Activated B cell treated with CpG ODN at 0.5 μM for 24 hours (primary cell): ENCODE measurements around the gene ZSCAN20. TPM values are rescaled to one million over a fixed set of nuclear protein-coding genes. Genes with fewer than 3 reads are reported as not detected.

Experiments used
- ATAC-seq: fragments of 200-7000 bp; cut with Tn5 transposase; one replicate; pipeline ENCODE4 v1.10.0; 2021; ENCODE audit warnings: low read depth, mild to moderate bottlenecking, moderate library complexity
- CTCF ChIA-PET: fragments of 350-600 bp; sonication (Branson Sonifier 250); formaldehyde crosslinking; loops from one replicate; lab custom pipeline; 2021; ENCODE audit warnings: antibody characterized with exemption; lab: Charles Lee
- POLR2A ChIA-PET: fragments of 350-600 bp; sonication (Branson Sonifier 250); formaldehyde crosslinking; loops from one replicate; lab custom pipeline; 2021; ENCODE audit warnings: antibody characterized with exemption; lab: Charles Lee
- DNase-seq: peaks from one replicate; pipeline ENCODE4 v3.0.0; 2022
- H3K27ac Mint-ChIP-seq: one replicate; pipeline ENCODE4 v1.8.0; 2020; ENCODE audit warnings: mixed read lengths
- H3K27me3 Mint-ChIP-seq: one replicate; pipeline ENCODE4 v1.8.0; 2021; ENCODE audit warnings: mixed read lengths
- H3K36me3 Mint-ChIP-seq: one replicate; pipeline ENCODE4 v1.8.0; 2021; ENCODE audit warnings: low read depth, mixed read lengths
- H3K4me1 Mint-ChIP-seq: one replicate; pipeline ENCODE4 v1.8.0; 2021; ENCODE audit warnings: mixed read lengths
- H3K4me3 Mint-ChIP-seq: one replicate; pipeline ENCODE4 v1.8.0; 2020; ENCODE audit warnings: mild to moderate bottlenecking, mixed read lengths
- H3K9me3 Mint-ChIP-seq: one replicate; pipeline ENCODE4 v1.8.0; 2020; ENCODE audit warnings: mixed read lengths
- intact Hi-C: fragments of 100-400 bp; cut with micrococcal nuclease; formaldehyde crosslinking; loops from one replicate; pipeline ENCODE4 v1.15.1; 2024
- total RNA-seq: library from RNA; stranded (reverse); gene quantifications from 2 replicates; pipeline ENCODE4 v1.2.3, GENCODE V29; 2022
- TF ChIP-seq, protein P1 (sequence below): fragments of 200-600 bp; IDR thresholded peaks from one replicate; pipeline ENCODE4 v1.8.0; 2022; ENCODE audit warnings: antibody characterized with exemption, mild to moderate bottlenecking

The ZSCAN20 gene
- total RNA-seq, 1 donor from 2014 or later: 3.6 TPM

DNA sequence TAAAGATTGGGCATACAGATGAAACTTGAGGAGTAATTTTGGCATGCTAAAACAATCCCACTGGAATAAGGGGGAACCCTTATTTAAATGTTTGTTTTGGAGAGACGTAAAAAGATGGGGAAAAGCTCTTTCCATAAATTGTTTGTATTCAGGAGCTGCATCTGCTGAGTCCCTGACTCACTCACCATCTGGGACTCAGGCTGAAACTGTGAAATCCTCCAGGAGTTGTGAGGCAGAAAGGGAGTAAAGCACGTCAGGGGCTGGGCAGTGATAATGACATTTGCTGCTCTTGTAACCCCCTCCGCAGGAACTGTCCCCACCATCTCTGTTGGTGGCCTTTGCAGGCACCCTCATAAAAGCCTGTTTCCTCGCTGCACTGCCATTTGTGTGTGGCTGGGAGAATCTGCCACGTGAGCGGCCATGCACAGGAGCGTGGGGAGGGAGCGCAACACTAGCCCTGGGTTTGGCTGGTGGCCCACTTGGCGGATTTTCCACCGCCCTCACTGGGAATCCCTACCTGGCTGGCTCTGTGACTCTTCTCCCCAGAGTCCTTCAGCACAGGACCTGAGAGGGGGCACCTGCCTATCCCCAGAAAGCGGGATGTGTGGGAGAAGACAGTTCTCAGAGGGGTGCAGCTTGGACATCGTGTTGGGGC lies 45.3 kb downstream of the ZSCAN20 start:
- ChIA-PET POLR2A (no interaction called here), CTCF (no interaction called here)
- peaks cover 26% of the 10 kb centered on the region for H3K27me3 Mint-ChIP-seq
- H3K36me3 Mint-ChIP-seq: no peaks in the 10 kb centered on the region
- intact Hi-C loops: no loop called here
- no peak for DNase-seq
- TF ChIP-seq, protein P1, sequence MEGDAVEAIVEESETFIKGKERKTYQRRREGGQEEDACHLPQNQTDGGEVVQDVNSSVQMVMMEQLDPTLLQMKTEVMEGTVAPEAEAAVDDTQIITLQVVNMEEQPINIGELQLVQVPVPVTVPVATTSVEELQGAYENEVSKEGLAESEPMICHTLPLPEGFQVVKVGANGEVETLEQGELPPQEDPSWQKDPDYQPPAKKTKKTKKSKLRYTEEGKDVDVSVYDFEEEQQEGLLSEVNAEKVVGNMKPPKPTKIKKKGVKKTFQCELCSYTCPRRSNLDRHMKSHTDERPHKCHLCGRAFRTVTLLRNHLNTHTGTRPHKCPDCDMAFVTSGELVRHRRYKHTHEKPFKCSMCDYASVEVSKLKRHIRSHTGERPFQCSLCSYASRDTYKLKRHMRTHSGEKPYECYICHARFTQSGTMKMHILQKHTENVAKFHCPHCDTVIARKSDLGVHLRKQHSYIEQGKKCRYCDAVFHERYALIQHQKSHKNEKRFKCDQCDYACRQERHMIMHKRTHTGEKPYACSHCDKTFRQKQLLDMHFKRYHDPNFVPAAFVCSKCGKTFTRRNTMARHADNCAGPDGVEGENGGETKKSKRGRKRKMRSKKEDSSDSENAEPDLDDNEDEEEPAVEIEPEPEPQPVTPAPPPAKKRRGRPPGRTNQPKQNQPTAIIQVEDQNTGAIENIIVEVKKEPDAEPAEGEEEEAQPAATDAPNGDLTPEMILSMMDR: no peak
- H3K4me1 Mint-ChIP-seq: no peaks in the 10 kb centered on the region
- H3K4me3 Mint-ChIP-seq: no peak overlapping the region
- no peak for ATAC-seq
- H3K27ac Mint-ChIP-seq: no peak overlapping the region
- H3K9me3 Mint-ChIP-seq: no peaks in the 10 kb centered on the region

DNA sequence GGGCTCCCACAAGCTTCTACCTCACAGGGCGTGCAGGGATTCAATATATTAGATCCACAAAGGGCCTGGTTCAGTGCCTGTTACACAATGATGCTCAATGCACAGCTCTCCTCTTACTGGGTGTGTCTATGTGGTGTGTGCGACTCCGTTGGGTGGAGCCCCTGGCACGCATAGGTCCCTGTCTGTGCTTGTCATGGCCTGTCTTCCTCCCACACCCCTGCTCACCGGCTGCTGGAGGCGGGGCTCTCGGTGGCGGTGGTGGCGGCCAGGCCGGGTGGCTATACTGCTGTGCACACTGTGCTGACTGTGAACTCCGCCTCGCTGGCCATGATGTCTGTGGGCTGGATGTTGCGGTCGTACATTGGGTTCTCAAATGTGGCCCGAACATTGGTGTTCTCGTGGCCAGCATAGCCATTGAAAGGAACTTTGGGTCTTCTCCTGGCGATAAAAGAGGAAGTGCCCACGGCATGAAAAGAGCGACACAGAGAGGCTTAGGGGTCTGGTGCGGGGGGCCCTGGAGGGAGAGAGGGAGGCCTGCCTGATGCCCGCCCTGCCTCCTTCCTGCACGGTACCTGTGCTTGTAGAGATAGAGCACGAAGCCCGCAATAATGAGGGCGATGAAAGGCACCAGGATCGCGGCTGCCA lies 46.9 kb downstream of the ZSCAN20 start:
- H3K4me1 Mint-ChIP-seq: no peaks in the 10 kb centered on the region
- no peak overlapping the region for H3K27ac Mint-ChIP-seq
- TF ChIP-seq, protein P1: no peak
- intact Hi-C loops: no loop called here
- ATAC-seq (no peak), DNase-seq (no peak)
- ChIA-PET POLR2A (no interaction called here), CTCF (no interaction called here)
- no peaks in the 10 kb centered on the region for H3K9me3 Mint-ChIP-seq
- H3K36me3 Mint-ChIP-seq: no peaks in the 10 kb centered on the region
- H3K4me3 Mint-ChIP-seq: no peak overlapping the region
- peaks cover 34% of the 10 kb centered on the region for H3K27me3 Mint-ChIP-seq

DNA sequence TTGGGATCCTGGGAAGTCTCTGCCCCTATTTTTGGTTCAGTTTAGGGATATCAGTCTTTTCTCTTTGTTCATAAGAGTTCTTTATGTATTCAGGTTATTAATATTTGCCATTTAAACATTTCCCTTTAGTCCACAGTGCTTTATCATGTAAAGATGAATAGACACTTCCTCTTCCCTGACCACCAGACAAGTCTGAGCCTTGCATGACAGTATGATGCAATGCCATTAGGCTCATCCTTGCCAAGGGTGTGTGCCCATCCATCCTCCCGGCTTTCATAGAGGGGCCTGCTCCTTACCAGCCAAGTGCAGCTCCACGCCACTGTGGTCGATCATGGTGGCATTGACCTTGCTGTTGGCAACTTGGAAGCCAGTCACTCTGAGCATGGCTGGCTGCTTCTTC lies 52.1 kb downstream of the ZSCAN20 start:
- intact Hi-C loops: no loop called here
- no peaks in the 10 kb centered on the region for H3K4me1 Mint-ChIP-seq
- ATAC-seq (no peak), DNase-seq (no peak)
- POLR2A ChIA-PET: no interaction called here
- H3K9me3 Mint-ChIP-seq: no peaks in the 10 kb centered on the region
- CTCF ChIA-PET: no interaction called here
- H3K36me3 Mint-ChIP-seq: no peaks in the 10 kb centered on the region
- H3K4me3 Mint-ChIP-seq: no peak overlapping the region
- peaks cover 25% of the 10 kb centered on the region for H3K27me3 Mint-ChIP-seq
- no peak overlapping the region for H3K27ac Mint-ChIP-seq
- TF ChIP-seq, protein P1: no peak

DNA sequence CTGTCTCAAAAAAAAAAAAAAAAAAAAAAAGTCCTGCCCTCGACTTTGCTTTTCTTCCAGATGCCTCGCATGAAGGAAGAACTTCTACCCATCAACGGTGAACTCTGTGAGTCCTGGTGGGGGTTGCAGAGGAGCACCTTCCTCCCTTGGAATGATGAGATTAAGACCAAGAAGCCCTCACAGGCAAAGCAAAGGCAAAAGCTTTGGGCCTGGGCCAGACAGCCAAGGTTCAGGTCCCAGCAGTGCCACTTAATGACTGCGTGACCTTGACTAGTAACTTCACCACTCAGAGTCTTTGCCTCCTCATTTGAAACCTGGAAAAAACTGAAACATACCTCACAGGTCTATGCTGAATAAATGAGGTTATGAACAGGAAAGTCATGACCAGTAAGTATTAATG lies 55.5 kb downstream of the ZSCAN20 start:
- H3K27ac Mint-ChIP-seq: no peak overlapping the region
- H3K4me1 Mint-ChIP-seq: no peaks in the 10 kb centered on the region
- intact Hi-C loops: no loop called here
- H3K36me3 Mint-ChIP-seq: no peaks in the 10 kb centered on the region
- no peak overlapping the region for H3K4me3 Mint-ChIP-seq
- TF ChIP-seq, protein P1: no peak
- DNase-seq: no peak
- H3K27me3 Mint-ChIP-seq: peaks cover 18% of the 10 kb centered on the region
- POLR2A ChIA-PET: no interaction called here
- CTCF ChIA-PET: no interaction called here
- no peak for ATAC-seq
- peaks cover 5% of the 10 kb centered on the region for H3K9me3 Mint-ChIP-seq

DNA sequence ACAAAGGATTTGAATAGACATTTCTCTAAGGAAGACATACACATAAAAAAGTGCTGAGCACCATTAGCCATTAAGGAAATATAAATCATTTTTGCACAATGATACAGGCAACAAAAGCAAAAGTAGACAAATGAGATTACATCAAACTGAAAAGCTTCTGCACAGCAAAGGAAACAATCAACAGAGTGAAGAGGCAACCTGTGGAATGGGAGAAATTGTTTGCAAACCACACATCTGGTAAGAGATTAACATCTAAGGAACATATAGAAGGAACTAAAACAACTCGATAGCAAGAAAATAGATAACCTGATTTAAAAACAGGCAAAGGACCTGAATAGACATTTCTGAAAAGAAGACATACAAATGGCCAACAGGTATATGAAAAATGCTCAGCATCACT lies 57.5 kb downstream of the ZSCAN20 start:
- H3K27me3 Mint-ChIP-seq: peaks cover 5% of the 10 kb centered on the region
- CTCF ChIA-PET: no interaction called here

More for the DNA sequence above, 57.5 kb downstream of the ZSCAN20 start:
- TF ChIP-seq, protein P1: no peak
- peaks cover 5% of the 10 kb centered on the region for H3K9me3 Mint-ChIP-seq
- ATAC-seq (no peak), DNase-seq (no peak)
- no peaks in the 10 kb centered on the region for H3K4me1 Mint-ChIP-seq
- H3K36me3 Mint-ChIP-seq: no peaks in the 10 kb centered on the region
- intact Hi-C loops: no loop called here
- H3K27ac Mint-ChIP-seq: no peak overlapping the region
- no peak overlapping the region for H3K4me3 Mint-ChIP-seq
- POLR2A ChIA-PET: no interaction called here
